ENCODE data around the gene WWOX. TPM values are rescaled to one million over a fixed set of nuclear protein-coding genes. Genes with fewer than 3 reads are reported as not detected.
"Not testable (repeated sequence)": the region's sequence is repeated elsewhere in the genome, so short reads cannot be mapped to it uniquely, and the experiment has no call there.

Gene WWOX
- total RNA-seq, 2 experiments from 2014 or later, result 16.6 to 19.0 TPM

- H3K36me3 Mint-ChIP-seq (ENCODE audit: low read depth), result no peaks in the 10 kb centered on the region
- H3K4me1 Mint-ChIP-seq, result no peaks in the 10 kb centered on the region
- no peaks in the 10 kb centered on the region for H3K9me3 Mint-ChIP-seq
- ChIA-PET CTCF (no interaction called here), POLR2A (no interaction called here)
- H3K4me3 Mint-ChIP-seq, result no peak overlapping the region
- H3K27ac Mint-ChIP-seq, result no peak overlapping the region
- H3K27me3 Mint-ChIP-seq, result no peaks in the 10 kb centered on the region
- no peak for DNase-seq
Observed at GRCh38 chr16:78594191-78594590, 494.7 kb downstream of the WWOX start.

- POLR2A ChIA-PET, result no interaction called here
- no peak overlapping the region for H3K4me3 Mint-ChIP-seq
- H3K36me3 Mint-ChIP-seq (ENCODE audit: low read depth), result no peaks in the 10 kb centered on the region
Observed at GRCh38 chr16:78596348-78596995, 497.0 kb downstream of the WWOX start.

DNA sequence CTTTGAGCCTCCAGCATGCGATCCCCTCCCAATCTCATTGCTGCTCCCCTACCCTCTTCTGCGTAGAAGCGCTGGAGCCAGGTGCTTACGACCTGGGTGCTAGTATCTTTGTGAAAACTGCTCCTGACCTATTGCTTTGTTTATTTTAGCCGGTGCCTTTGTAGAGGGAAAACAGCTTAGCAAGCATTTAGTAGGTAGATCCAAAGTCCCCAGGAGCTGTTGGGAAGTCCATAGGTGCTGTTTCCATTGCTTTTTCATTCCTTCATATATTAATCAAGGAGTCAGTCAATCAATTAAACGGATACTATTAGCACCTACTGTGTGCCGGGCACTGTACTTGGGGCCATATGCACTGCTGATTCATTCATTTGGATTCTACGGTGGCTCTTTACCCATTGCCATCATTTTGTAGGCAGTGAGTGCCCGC lies 497.6 kb downstream of the WWOX start:
- H3K36me3 Mint-ChIP-seq (ENCODE audit: low read depth), result no peaks in the 10 kb centered on the region
- no peaks in the 10 kb centered on the region for H3K9me3 Mint-ChIP-seq
- DNase-seq, result no peak
- POLR2A ChIA-PET, result no interaction called here
- no peaks in the 10 kb centered on the region for H3K4me1 Mint-ChIP-seq
- no peaks in the 10 kb centered on the region for H3K27me3 Mint-ChIP-seq
- no peak overlapping the region for H3K27ac Mint-ChIP-seq
- H3K4me3 Mint-ChIP-seq, result no peak overlapping the region
- CTCF ChIA-PET, result no interaction called here

More at GRCh38 chr16:78596348-78596995, 497.0 kb downstream of the WWOX start:
- Mint-ChIP-seq H3K9me3 (no peaks in the 10 kb centered on the region), H3K27me3 (no peaks in the 10 kb centered on the region), H3K27ac (no peak overlapping the region), H3K4me1 (no peaks in the 10 kb centered on the region)
- CTCF ChIA-PET, result no interaction called here
- DNase-seq, result no peak

DNA sequence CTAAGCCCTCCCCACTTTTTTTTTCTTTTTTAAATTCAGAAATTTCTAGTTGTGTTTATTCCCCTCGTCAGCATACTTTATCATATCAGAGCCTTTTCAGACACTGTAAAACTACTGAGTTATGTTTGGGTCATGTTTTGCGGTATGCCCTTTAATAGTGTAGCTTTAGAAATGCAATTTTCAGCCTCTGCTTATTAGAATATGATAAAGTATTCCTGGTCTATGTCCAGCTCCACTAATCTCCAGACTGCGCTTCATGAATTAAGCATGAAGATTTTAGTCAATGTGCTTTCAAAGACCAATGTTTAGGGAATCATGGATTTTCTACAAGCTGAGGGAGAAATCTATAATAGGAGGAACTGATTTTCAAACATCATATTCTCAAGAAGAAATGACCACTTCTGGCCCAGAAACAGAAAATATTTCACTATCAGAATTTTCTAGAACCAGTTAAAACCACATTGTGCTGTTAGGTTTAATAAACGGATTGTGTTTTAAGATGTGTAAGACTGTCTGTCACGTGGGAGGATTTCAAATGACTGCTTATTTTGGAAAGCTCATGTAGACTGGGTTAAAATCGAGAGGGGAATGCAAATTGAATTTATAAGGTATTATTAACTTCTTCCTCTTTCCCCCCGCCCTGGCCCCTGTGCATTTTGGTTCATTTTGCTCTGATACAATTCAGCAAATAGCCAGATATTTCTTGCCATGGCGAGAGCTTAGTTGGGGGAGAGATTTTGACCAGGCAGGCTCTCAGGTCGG lies 498.5 kb downstream of the WWOX start:
- no peak overlapping the region for H3K4me3 Mint-ChIP-seq
- ChIA-PET CTCF (no interaction called here), POLR2A (interaction anchor here (0.7 to 1.0 kb wide), 2 partner anchors 11 to 754 kb away, joined by 3 read pairs; no protein-coding TSS in a partner anchor)
- no peak overlapping the region for H3K27ac Mint-ChIP-seq
- no peak for DNase-seq
- no peaks in the 10 kb centered on the region for H3K9me3 Mint-ChIP-seq
- H3K4me1 Mint-ChIP-seq, result no peaks in the 10 kb centered on the region
- no peaks in the 10 kb centered on the region for H3K27me3 Mint-ChIP-seq
- H3K36me3 Mint-ChIP-seq (ENCODE audit: low read depth), result no peaks in the 10 kb centered on the region

GRCh38 chr16:78599271-78599670 lies 499.8 kb downstream of the WWOX start:
- H3K36me3 Mint-ChIP-seq (ENCODE audit: low read depth), result no peaks in the 10 kb centered on the region
- no peak overlapping the region for H3K27ac Mint-ChIP-seq
- DNase-seq, result no peak
- CTCF ChIA-PET, result no interaction called here
- H3K4me3 Mint-ChIP-seq, result no peak overlapping the region
- H3K27me3 Mint-ChIP-seq, result no peaks in the 10 kb centered on the region
- no peaks in the 10 kb centered on the region for H3K9me3 Mint-ChIP-seq
- no peaks in the 10 kb centered on the region for H3K4me1 Mint-ChIP-seq
- POLR2A ChIA-PET, result no interaction called here

DNA sequence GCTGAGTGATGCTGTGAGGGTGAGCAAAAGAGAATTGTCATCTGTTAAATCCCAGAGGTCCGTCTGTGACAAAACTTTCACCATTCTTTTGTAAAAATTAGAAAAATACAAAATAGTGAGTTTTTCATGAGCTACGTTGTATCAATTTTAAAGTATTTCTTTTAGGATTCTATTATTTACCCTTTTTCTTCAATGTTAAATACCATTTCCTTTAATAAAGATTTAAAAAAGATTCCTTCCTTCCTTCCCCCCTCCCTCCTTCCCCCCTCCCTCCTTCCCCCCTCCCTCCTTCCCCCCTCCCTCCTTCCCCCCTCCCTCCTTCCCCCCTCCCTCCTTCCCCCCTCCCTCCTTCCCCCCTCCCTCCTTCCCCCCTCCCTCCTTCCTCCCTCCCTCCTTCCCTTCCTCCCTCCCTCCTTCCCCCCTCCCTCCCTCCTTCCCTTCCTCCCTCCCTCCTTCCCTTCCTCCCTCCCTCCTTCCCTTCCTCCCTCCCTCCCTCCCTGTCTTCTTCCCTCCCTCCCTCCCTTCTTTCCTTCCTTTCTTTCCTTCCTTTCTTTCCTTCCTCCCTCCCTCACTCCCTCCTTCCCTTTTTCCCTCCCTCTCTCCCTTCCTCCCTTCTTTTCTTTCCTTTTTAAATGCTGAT lies 505.1 kb downstream of the WWOX start:
- POLR2A ChIA-PET; H3K36me3 Mint-ChIP-seq (ENCODE audit: low read depth); H3K9me3 Mint-ChIP-seq; CTCF ChIA-PET; H3K27me3 Mint-ChIP-seq; H3K4me1 Mint-ChIP-seq; H3K4me3 Mint-ChIP-seq; DNase-seq; H3K27ac Mint-ChIP-seq: not testable (repeated sequence)

GRCh38 chr16:78605548-78606101 lies 506.2 kb downstream of the WWOX start:
- H3K27me3 Mint-ChIP-seq, result no peaks in the 10 kb centered on the region
- DNase-seq, result no peak
- peaks cover 3% of the 10 kb centered on the region for H3K4me1 Mint-ChIP-seq
- H3K27ac Mint-ChIP-seq, result no peak overlapping the region
- no peaks in the 10 kb centered on the region for H3K36me3 Mint-ChIP-seq (ENCODE audit: low read depth)
- ChIA-PET CTCF (no interaction called here), POLR2A (no interaction called here)
- H3K4me3 Mint-ChIP-seq, result no peak overlapping the region
- H3K9me3 Mint-ChIP-seq, result no peaks in the 10 kb centered on the region

GRCh38 chr16:78606545-78606944 lies 507.1 kb downstream of the WWOX start:
- H3K36me3 Mint-ChIP-seq (ENCODE audit: low read depth), result no peaks in the 10 kb centered on the region
- ChIA-PET CTCF (no interaction called here), POLR2A (no interaction called here)
- H3K9me3 Mint-ChIP-seq, result no peaks in the 10 kb centered on the region
- H3K27ac Mint-ChIP-seq, result no peak overlapping the region
- peaks cover 3% of the 10 kb centered on the region for H3K4me1 Mint-ChIP-seq
- H3K27me3 Mint-ChIP-seq, result no peaks in the 10 kb centered on the region
- DNase-seq, result no peak
- H3K4me3 Mint-ChIP-seq, result no peak overlapping the region

DNA sequence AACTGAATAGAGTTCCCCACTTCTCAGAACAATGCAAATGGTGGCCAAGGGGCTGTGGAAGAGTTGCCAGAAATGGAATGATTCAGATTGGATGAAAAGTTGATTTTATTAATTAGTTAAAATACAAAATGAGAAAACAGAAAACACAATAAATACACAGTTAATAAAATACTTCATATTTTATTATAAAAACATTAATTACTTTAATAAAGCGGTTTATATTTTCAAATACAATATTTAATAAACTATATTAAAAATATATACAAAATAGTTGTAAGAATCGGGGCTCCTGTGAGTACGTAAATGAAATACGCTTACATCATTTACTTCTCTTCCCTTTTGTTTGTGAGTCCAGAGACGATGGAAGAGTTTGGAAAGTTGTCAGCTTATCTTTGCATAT lies 507.6 kb downstream of the WWOX start:
- Mint-ChIP-seq H3K4me1 (peaks cover 3% of the 10 kb centered on the region), H3K9me3 (no peaks in the 10 kb centered on the region), H3K4me3 (no peak overlapping the region), H3K27me3 (no peaks in the 10 kb centered on the region), H3K36me3 (ENCODE audit: low read depth) (no peaks in the 10 kb centered on the region), H3K27ac (no peak overlapping the region)
- CTCF ChIA-PET, result no interaction called here
- POLR2A ChIA-PET, result no interaction called here
- no peak for DNase-seq

DNA sequence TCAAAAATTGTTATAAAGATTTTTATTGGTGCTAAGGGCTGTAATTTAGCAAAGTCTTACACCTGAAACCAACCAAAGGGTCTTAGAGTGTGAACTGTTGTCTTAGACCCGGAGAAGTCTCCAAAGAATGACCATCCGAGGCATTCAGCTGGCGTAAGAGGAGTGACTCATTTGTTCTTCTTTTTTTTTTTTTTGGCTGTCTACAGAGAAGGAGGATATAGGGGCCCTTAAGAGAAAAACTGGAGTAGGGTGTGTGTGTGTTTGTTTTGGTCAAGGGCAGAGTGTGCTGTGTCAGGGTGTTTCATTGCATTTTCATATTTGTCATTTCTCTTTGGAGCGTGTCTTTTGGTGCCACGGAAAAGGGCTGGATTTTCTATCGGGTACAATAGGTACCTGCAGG lies 508.0 kb downstream of the WWOX start:
- Mint-ChIP-seq H3K9me3 (no peaks in the 10 kb centered on the region), H3K4me1 (peaks cover 3% of the 10 kb centered on the region), H3K27me3 (no peaks in the 10 kb centered on the region), H3K36me3 (ENCODE audit: low read depth) (no peaks in the 10 kb centered on the region), H3K4me3 (no peak overlapping the region), H3K27ac (no peak overlapping the region)
- ChIA-PET CTCF (no interaction called here), POLR2A (no interaction called here)
- no peak for DNase-seq

DNA sequence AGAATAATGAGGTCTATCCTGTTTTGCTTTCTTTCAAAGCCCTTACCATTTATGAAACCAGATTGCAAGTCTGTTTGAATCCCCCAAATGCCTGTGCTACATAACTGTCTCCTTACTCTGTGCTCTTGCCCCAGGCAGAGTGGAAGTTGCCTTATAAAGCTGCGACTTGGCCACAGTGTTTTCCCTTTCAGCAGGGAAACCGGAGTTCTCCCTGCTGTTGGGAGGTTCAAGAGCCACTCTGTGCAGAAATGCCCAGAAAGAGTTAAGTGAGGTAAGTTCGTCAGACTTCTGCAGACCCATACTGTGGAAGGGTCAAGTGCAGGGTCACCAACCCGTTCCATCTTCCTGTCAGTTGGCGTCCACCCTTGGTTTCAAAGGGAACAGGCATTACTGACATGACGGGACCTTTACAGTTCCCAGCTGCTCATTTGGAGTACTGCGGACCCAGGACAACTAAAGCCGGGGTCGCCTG lies 508.9 kb downstream of the WWOX start:
- Mint-ChIP-seq H3K27ac (no peak overlapping the region), H3K27me3 (no peaks in the 10 kb centered on the region), H3K9me3 (no peaks in the 10 kb centered on the region), H3K4me1 (peaks cover 3% of the 10 kb centered on the region), H3K4me3 (no peak overlapping the region), H3K36me3 (ENCODE audit: low read depth) (no peaks in the 10 kb centered on the region)
- CTCF ChIA-PET, result no interaction called here
- no peak for DNase-seq
- POLR2A ChIA-PET, result interaction anchor here (1.0 kb wide), 1 partner anchor 10 kb away, joined by 3 read pairs; no protein-coding TSS in a partner anchor

GRCh38 chr16:78609402-78610274 lies 510.2 kb downstream of the WWOX start:
- Mint-ChIP-seq H3K4me3 (no peak overlapping the region), H3K9me3 (no peaks in the 10 kb centered on the region), H3K27ac (no peak overlapping the region), H3K36me3 (ENCODE audit: low read depth) (no peaks in the 10 kb centered on the region), H3K27me3 (no peaks in the 10 kb centered on the region), H3K4me1 (peaks cover 3% of the 10 kb centered on the region)
- ChIA-PET CTCF (no interaction called here), POLR2A (interaction anchor here (1.0 kb wide), 1 partner anchor 11 kb away, joined by 3 read pairs; no protein-coding TSS in a partner anchor)
- no peak for DNase-seq

GRCh38 chr16:78611318-78611717 lies 511.9 kb downstream of the WWOX start:
- Mint-ChIP-seq H3K27me3 (no peaks in the 10 kb centered on the region), H3K9me3 (no peaks in the 10 kb centered on the region), H3K36me3 (ENCODE audit: low read depth) (no peaks in the 10 kb centered on the region), H3K27ac (no peak overlapping the region), H3K4me1 (peaks cover 3% of the 10 kb centered on the region), H3K4me3 (no peak overlapping the region)
- ChIA-PET POLR2A (no interaction called here), CTCF (no interaction called here)
- DNase-seq, result no peak

All from activated CD4-positive, alpha-beta memory T cell treated with anti-CD3 and anti-CD28 coated beads, Interleukin-2, amount 10 ng/mL, durations not matched to agents 7 days and 5 days (primary cell).